GM21717 (cell line): ENCODE measurements around the gene FMR1.

ENCODE experiments used
- ATAC-seq: cut with Tn5 transposase; IDR thresholded peaks from one replicate; pipeline ENCODE4 v1.9.1; 2021; ENCODE audit warnings: mild to moderate bottlenecking, moderate library complexity; ENCODE audit not compliant: unreplicated experiment

The FMR1 gene

GRCh38 chrX:147914591-147914990, 2.9 kb downstream of the FMR1 start:
- ATAC-seq = no peak

- no peak for ATAC-seq
These were observed 4.8 kb downstream of the FMR1 start for GRCh38 chrX:147916375-147916968.

DNA sequence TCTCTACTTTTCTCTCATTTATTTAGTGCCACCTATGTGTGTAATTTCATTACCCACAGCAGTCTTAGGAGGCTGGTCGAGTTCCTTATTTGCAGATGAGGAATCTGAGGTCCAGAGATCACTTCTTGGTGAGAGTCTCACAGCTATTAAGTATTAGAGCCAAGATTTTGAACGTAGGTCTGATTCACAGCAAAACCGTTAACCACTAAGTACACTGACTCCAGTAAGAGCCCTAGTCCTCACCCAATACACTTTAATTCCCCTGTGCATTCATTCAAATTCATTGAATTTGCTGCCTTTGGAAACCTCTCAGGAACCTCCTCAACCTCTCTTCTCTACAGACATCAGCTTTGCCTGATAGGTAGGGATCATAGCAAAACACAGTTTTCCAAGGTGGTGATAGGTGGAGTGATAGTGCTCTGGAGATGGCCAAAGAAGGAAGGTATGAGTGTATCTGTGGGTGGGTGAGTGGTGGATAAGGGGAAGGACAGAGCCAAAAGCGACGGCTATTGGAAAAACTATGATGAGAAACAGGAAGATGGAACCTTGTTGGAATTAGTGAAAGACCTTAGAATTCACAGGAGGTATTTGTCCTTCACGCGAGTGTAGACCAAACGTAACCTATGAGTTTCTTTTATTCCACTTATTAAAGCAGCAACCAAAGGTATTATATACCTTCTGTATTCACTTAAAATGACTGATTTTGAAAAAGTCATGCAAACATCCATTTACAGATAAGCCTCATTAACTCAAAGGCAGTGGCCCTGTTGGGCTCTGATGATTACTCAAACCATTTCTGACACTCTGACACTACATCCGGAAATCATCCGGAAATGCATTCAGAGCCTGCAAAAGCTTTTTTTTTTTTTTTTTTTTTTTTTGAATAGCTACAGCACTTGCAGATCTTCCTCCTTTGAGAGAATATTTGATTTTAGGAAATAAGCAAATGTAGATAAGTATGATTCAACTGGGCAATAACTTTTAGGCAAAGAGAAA, 6.3 kb downstream of the FMR1 start:
- peak; percentile 93 for ATAC-seq

GRCh38 chrX:147920161-147920666, 8.5 kb downstream of the FMR1 start:
- ATAC-seq = no peak

DNA sequence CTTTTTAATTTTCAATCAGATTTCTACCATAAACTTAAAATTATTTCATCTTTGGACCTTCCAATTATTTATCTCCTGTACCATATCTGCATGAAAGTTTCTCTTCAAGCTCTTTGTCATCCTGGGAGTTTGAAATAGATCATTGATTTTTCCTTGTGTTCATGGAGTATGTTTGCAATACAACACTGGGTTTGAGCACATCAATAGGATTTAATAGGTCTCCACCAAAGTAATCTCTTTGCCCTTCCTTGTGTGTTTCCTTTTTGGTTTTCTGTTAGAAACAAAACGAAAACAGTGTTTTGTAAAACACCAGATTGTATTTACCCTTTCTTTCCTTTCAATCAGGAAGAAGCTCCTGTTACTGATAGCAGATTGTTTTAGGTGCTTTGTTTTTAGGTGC, 11.9 kb downstream of the FMR1 start:
- no peak for ATAC-seq

DNA sequence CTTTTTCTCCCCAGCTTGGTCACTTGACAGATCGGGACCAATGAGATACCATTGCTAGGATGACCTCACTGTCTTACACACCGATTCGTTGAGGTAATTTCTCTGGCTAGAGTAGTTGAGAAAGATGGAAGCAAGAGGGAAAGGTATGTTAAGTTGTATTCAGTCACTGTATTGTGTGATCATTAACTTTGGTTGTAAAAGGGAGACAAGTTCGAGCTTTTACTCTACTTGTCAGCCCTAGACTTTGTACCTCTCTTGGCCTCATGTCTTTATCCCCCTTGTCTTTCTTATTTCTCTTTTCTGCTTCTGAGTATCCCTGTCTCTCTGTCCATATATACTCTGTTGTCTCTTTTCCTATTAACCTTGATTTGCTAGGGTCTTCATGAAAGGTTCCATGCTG, 15.5 kb downstream of the FMR1 start:
- no peak for ATAC-seq

GRCh38 chrX:147933815-147934214, 22.1 kb downstream of the FMR1 start:
- no peak for ATAC-seq

DNA sequence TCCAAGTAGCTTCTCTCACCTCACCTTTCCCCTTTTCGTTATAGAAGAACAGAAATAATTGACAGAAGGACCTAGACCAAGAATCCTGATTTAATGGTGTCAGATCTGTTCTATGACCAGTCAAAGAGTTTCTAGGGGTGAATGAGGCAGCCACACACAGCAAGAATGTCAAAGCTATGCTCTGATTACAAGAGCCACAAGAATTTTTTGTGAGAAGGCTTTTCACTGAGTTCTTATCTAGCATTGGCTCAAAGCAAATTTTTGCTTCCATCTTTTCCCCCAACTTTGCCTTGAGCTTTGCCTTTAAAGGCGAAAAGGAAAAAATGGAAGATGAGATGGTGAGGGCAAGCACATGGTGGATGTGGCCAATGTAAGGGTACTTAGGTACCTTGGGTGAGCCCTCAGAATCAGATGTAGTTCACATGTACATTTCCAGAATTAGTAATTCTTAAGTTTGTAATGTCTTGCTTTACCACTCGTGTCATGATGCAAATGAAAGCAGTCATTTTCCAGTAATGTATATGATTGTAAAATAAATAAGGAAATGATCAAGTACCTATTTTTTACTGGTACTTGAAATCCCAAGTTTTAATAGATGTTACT, 23.5 kb downstream of the FMR1 start:
- ATAC-seq = no peak

GRCh38 chrX:147945286-147945685, 33.6 kb downstream of the FMR1 start:
- ATAC-seq = no peak

- ATAC-seq = no peak
These were observed 36.8 kb downstream of the FMR1 start for GRCh38 chrX:147948531-147948930.

- ATAC-seq = no peak
These were observed 38.6 kb downstream of the FMR1 start for GRCh38 chrX:147950352-147950751.

- ATAC-seq = no peak
These were observed 42.3 kb downstream of the FMR1 start for GRCh38 chrX:147953976-147954375.

GRCh38 chrX:147957291-147957690, 45.6 kb downstream of the FMR1 start:
- ATAC-seq = no peak

DNA sequence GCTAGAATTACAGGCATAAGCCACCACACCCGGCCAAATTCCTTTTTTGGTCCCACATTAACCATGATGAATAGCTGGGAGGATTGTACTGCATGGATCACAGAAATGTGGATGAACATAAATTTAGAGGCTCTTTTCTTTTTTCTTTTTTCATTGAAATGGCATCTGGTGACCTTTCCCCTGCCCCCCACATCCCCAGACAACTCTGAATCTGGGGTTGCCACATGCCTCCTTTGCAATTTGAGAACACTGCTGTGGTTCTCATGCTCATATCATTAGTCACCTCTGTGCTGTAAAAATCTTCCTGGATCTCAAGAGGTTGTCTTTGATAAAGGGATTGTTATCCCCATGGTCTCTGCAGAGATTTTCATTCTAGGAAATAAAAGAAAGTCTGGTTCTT, 46.6 kb downstream of the FMR1 start:
- ATAC-seq = no peak

GRCh38 chrX:147960722-147961121, 49.0 kb downstream of the FMR1 start:
- no peak for ATAC-seq

GRCh38 chrX:147962476-147962875, 50.8 kb downstream of the FMR1 start:
- ATAC-seq = no peak

DNA sequence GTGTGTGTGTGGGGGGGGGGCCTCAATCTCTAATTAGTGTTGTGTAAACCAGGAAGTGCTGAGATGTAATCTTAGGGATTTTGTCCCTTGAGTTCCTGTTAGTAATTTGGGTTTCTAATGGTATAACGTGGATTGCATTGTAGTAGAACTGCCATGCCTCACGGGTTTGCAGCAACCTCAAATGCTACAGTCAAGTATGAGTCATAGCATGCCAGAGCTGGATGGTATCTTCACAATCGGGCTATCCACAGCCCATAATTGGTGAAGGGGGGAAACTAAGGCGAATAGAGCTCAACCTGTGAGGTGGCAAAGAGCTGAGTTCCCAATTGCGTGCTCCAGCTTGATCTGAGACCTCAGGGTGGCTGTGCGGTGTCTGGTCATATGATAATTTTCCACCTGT, 67.2 kb downstream of the FMR1 start:
- ATAC-seq = no peak

DNA sequence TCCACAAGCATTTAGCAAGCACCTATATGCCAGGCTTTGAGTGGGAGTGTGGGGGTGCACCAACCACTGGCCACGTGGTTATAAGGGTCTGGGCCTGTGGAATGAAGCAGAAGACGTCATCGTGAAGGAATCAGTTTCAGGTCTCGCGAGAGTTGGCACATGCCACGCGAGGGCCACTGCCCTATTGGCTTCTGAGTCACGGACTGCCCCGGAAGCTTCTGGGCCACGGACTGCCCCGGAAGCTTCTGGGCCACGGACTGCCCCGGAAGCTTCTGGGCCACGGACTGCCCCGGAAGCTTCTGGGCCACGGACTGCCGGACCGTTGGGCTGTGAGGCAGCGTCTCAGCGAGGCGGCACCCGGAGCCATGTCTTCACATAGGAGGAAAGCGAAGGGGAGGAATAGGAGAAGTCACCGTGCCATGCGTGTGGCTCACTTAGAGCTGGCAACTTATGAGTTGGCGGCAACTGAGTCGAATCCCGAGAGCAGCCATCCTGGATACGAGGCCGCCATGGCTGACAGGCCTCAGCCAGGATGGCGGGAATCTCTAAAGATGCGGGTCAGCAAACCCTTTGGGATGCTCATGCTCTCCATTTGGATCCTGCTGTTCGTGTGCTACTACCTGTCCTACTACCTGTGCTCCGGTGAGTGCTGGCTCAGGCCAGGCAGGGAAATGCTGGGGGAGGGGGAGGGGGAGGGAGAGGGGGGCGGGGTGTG, 69.5 kb downstream of the FMR1 start, which contains the start of gene FMR1NB:
Gene FMR1NB (plus strand): TSS at position 300 of the 715 bp plus-strand sequence. CDS start 66 bp downstream, at position 366.
- no peak for ATAC-seq
